Parathyroid adenoma (tissue), 2 donors: ENCODE measurements around the gene CLIP2.
A peak's percentile ranks its signal among the peaks of the same experiment; 100 is the strongest.

Experiments
- H2AFZ ChIP-seq: fragments of 300-600 bp; sonication (generic); one replicate; pipeline ENCODE4 v1.7.0; 2017; ENCODE audit warnings: antibody characterized with exemption, mild to moderate bottlenecking
- H3K27ac ChIP-seq: fragments of 300-600 bp; sonication (generic); one replicate; pipeline ENCODE4 v1.7.0; 2017
- H3K27me3 ChIP-seq: fragments of 300-600 bp; sonication (generic); one replicate; pipeline ENCODE4 v1.7.0; 2017; ENCODE audit warnings: low read length; ENCODE audit not compliant: control insufficient read depth, insufficient read depth
- H3K36me3 ChIP-seq: fragments of 300-600 bp; sonication (generic); one replicate; pipeline ENCODE4 v1.7.0; 2017; ENCODE audit warnings: low read length; ENCODE audit not compliant: control insufficient read depth, insufficient read depth
- H3K4me1 ChIP-seq: fragments of 300-600 bp; sonication (generic); one replicate; pipeline ENCODE4 v1.7.0; 2017; ENCODE audit warnings: control low read depth
- H3K4me2 ChIP-seq: fragments of 300-600 bp; sonication (generic); one replicate; pipeline ENCODE4 v1.7.0; 2017; ENCODE audit warnings: low read length
- H3K4me3 ChIP-seq: fragments of 300-600 bp; sonication (generic); one replicate; pipeline ENCODE4 v1.7.0; 2017; ENCODE audit warnings: low read depth, low read length
- H3K79me2 ChIP-seq: fragments of 300-600 bp; sonication (generic); one replicate; pipeline ENCODE4 v1.7.0; 2017; ENCODE audit warnings: control low read depth
- H3K9ac ChIP-seq: fragments of 300-600 bp; sonication (generic); one replicate; pipeline ENCODE4 v1.7.0; 2017; ENCODE audit warnings: mild to moderate bottlenecking
- H3K9me3 ChIP-seq: fragments of 300-600 bp; sonication (generic); one replicate; pipeline ENCODE4 v1.7.0; 2017; ENCODE audit warnings: low read length; ENCODE audit not compliant: control insufficient read depth
- CTCF ChIP-seq: fragments of 300-600 bp; sonication (generic); IDR thresholded peaks from one replicate; pipeline ENCODE4 v1.7.0; 2017; ENCODE audit warnings: antibody characterized with exemption, mild to moderate bottlenecking
- donor health status: primary hyperparathyroidism.

Gene CLIP2

DNA sequence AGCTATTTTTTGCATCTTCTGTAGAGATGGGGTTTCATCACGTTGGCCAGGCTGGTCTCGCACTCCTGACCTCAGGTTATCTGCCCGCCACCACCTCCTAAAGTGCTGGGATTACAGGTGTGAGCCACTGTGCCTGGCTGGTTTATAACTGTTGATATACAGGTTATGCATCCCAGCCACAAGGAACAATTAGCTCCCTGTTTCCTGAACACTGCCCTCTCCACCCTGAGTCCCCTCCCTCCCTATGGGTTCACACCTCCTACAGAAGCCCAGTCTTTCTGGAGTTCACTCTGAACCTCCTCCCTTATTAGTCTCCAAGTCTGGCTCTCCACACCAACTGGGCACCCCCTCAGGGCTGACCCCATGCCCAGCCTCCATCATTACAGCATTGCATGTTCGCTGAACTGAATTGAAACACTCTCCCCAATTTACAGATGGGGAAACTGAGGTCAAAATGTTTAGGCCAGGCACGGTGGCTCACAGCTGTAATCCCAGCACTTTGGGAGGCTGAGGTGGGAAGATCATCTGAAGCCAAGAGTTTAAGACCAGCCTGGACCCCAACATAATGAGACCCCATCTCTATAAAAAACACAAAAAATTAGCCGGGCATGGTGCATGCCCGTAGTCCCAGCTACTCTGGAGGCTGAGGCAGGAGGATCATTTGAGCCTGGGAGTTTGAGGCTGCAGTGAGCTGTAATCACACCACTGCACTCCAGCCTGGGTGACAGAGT lies 1.7 kb upstream of the CLIP2 start:
- H3K4me3 ChIP-seq: no peak overlapping the region

DNA sequence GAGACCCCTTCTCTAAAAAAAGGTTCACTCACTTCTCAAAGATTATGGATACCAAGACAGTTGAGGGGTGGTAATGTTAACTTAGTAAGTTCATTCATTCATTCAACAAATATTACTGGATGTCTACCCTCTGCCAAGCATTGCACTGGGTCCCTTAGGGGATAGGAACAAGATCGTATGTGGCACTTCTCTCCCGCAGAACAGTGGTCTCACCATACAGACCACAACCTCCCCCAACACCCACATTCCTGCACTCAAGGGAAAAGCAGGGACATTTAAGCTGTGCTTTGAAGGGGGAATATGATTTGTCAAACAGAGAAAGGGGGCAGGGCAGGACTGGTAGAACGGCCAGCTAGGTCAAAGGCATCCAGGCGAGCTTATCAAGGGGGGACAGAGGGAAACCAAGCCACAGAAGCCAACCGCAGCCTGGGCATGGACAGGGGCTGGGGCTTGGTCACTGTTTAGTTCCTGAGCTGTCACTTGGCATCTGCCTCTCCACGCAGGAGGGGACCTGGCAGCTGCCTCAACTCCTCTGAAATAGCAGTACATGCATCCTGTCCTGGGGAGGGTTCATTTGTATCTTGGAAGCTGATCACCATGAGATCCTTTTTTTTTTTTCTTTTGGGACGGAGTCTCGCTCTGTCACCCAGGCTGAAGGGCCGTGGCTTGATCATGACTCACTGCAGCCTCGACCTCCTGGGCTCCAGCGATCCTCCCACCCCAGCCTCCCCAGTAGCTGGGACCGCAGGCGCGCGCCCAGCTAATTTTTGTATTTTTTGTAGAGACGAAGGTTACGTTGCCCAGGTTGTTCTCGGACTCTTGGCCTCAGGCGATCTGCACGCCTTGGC lies 949 bp upstream of the CLIP2 start:
- H2AFZ ChIP-seq: peak overlapping the region; percentile 88
- peak overlapping the region; percentile 2 for H3K4me3 ChIP-seq
- H3K36me3 ChIP-seq: no peaks in the 10 kb centered on the region
- H3K27me3 ChIP-seq: no peaks in the 10 kb centered on the region
- H3K4me2 ChIP-seq: peak overlapping the region; percentile 51
- H3K4me1 ChIP-seq: peaks cover 11% of the 10 kb centered on the region
- H3K9ac ChIP-seq: no peak overlapping the region
- H3K27ac ChIP-seq: no peak overlapping the region
- no peak for TF ChIP-seq CTCF
- peaks cover 16% of the 10 kb centered on the region for H3K79me2 ChIP-seq
- no peaks in the 10 kb centered on the region for H3K9me3 ChIP-seq

More for the DNA sequence above, 1.7 kb upstream of the CLIP2 start:
- Histone ChIP-seq H2AFZ (no peak overlapping the region), H3K27ac (no peak overlapping the region), H3K36me3 (no peaks in the 10 kb centered on the region), H3K27me3 (no peaks in the 10 kb centered on the region), H3K79me2 (peaks cover 15% of the 10 kb centered on the region), H3K9ac (no peak overlapping the region), H3K4me2 (no peak overlapping the region), H3K9me3 (no peaks in the 10 kb centered on the region), H3K4me1 (peaks cover 11% of the 10 kb centered on the region)
- TF ChIP-seq CTCF: no peak

DNA sequence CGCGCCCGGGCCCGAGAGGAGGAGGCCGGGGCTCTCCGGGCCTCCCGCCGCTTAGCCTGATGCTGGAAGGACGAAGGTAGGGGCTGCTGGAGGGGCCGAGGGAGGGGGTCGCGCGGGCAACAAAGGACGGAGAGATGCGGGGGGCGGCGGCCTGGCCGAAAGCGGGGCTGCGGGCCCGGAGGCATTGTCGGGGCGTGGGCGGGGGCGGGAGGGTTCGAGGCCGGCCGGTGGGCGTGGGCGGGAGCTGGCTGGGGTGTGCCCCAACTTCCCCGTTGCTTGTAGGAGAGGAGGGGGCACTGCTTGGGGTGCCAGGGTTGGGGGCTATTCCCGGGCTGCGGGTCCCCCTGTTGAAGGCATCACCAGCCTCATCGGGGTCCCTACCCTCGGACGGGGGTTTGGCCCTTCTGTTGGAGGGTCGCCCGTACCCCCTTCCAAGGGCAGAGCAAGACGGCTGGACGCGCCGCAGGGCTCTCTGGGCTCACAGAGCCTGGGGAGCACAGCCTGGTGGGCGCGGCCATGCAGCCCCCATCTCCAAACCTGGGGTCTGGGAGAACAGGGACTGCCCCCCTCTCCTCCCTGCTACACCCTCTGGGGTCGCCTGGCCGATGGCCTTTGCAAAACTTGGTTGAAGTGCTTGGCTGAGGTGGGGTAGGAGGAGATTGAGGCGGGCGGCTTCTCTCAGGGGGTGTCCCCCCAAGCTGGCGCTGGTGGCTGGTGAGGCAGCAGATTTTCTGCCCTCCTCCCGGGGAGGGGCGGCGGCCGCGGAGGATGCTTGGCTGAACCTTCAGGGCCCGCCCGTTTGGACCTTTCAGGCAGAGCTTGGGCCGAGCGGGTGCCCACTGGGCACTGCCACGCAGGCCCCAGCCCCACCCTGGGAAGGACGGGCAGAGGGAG lies 699 bp downstream of the CLIP2 start:
- peak overlapping the region; percentile 46 for H3K4me3 ChIP-seq
- no peaks in the 10 kb centered on the region for H3K9me3 ChIP-seq
- no peaks in the 10 kb centered on the region for H3K36me3 ChIP-seq
- TF ChIP-seq CTCF: no peak
- H2AFZ ChIP-seq: peak overlapping the region; percentile 91
- H3K9ac ChIP-seq: no peak overlapping the region
- H3K4me1 ChIP-seq: peaks cover 11% of the 10 kb centered on the region
- peak overlapping the region; percentile 61 for H3K4me2 ChIP-seq
- peaks cover 19% of the 10 kb centered on the region for H3K79me2 ChIP-seq
- no peak overlapping the region for H3K27ac ChIP-seq
- no peaks in the 10 kb centered on the region for H3K27me3 ChIP-seq

DNA sequence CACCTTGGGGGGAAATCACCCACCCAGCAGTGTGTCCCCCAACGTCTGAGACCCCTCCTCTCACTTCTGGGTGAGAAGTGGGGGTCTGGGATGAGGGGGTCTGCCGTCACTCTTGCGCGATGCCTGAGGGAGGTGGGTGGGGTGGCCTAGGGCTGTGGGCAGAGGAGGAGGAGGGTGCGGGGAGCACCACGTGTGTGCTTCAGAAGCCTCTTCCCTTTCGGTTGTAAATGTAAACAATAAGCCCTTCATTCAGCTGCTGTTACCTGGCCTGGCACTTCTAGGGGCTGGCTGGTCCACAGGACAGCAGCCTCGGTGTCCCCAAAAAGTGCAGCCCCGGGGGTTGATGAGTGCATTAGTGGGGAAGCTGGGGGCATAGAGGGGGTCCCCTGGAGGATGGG lies 1.3 kb downstream of the CLIP2 start:
- peaks cover 11% of the 10 kb centered on the region for H3K4me1 ChIP-seq
- H3K4me3 ChIP-seq: no peak overlapping the region
- H3K27ac ChIP-seq: no peak overlapping the region
- H3K4me2 ChIP-seq: peak overlapping the region; percentile 61
- peaks cover 21% of the 10 kb centered on the region for H3K79me2 ChIP-seq
- no peaks in the 10 kb centered on the region for H3K36me3 ChIP-seq
- peak overlapping the region; percentile 91 for H2AFZ ChIP-seq
- no peaks in the 10 kb centered on the region for H3K9me3 ChIP-seq
- no peak overlapping the region for H3K9ac ChIP-seq
- no peaks in the 10 kb centered on the region for H3K27me3 ChIP-seq
- TF ChIP-seq CTCF: no peak
